ENCODE measurements around the gene TRPM2. TPM values are rescaled to one million over a fixed set of nuclear protein-coding genes. Genes with fewer than 3 reads are reported as not detected.

TRPM2 gene
- total and polyA plus RNA-seq, 2 of the 13 experiments (the other 11 are each of a cell fraction or from before 2014, with no cell fraction given), result 0.07 to 0.20 TPM

DNA sequence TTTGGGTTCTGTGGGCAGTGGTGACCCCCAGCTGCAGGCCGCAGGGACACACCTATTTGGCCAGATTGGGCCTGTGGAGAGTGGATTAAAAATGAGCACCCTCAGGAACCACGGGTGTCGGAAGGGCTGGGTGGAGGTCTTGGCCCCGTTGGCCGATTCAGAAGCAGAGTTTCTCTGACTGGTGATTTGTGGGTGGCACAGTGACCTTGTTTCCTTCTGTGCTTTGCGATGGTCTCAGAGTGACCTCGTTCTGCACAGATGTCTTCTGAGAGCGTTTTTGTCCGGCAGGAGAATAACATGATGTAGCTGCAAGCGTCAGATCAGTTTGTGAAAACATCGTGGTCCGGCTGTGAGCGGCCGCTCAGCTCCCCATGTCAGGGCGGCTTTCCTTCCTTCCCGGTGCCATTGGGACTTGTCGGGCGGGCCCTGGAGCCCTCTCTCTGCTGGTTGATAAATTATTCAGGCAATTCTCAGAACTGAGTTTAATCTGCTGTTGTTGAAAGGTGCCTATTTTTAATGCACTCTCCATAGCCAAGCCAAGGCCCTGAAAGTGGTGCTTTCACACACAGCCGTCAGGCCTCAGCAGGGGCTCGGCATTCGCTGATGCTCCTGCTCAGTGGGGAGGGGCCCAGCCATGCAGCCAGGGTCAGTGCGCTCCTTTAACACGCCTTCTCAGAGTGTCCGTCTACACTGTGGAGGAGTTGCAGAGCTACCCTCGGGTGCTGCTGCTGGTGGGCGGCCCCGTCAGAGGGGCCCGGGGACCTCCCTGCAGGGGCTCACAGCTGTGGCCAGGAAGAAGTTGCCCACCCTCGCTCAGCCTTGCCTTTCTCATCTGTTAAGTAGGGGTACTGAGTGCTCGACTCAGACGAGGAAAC is 26.8 kb downstream of the TRPM2 start (continued):
- TF ChIP-seq ZNF747 (CRISPR knock-in tag; IDR thresholded peaks at IDR 0.05; ENCODE audit: borderline replicate concordance) (no peak), ZNF660 (CRISPR knock-in tag; IDR thresholded peaks at IDR 0.05; ENCODE audit: borderline replicate concordance, low read depth) (no peak), MTA1 (CRISPR knock-in tag; IDR thresholded peaks at IDR 0.05; ENCODE audit: borderline replicate concordance) (no peak), GTF2F1 (IDR thresholded peaks at IDR 0.05; ENCODE audit: low read length) (no peak), ZSCAN31 (CRISPR knock-in tag; IDR thresholded peaks at IDR 0.05; ENCODE audit: low read depth) (no peak), ZMYM3 (CRISPR knock-in tag; IDR thresholded peaks at IDR 0.05) (no peak), ZNF253 (CRISPR knock-in tag; IDR thresholded peaks at IDR 0.05; ENCODE audit: borderline replicate concordance) (no peak)

- TF ChIP-seq ZNF644 (CRISPR knock-in tag; IDR thresholded peaks at IDR 0.05; ENCODE audit: low read depth) (no peak), ZNF589 (CRISPR knock-in tag; conservative IDR thresholded peaks at IDR 0.05) (no peak), ZNF280B (CRISPR knock-in tag; IDR thresholded peaks at IDR 0.05; ENCODE audit: borderline replicate concordance) (no peak), ZNF660 (CRISPR knock-in tag; IDR thresholded peaks at IDR 0.05; ENCODE audit: borderline replicate concordance, low read depth) (no peak), POLR2G (IDR thresholded peaks at IDR 0.05; ENCODE audit: low read depth, low read length) (no peak), IRX3 (CRISPR knock-in tag; IDR thresholded peaks at IDR 0.05; ENCODE audit: borderline replicate concordance, low read depth) (no peak)
- DNase-seq (ENCODE audit: low spot score) (no peak), FAIRE-seq (no peak), ATAC-seq (no peak)
- H3K4me1 ChIP-seq (ENCODE audit: insufficient read depth, low read length), result no peaks in the 10 kb centered on the region
- WGBS (ENCODE audit: low lambda C conversion rate), result 30% methylated on average over 8 of the region's 10 CpGs
- no peaks in the 10 kb centered on the region for H4K20me1 ChIP-seq (ENCODE audit: insufficient read depth, low read length)
- no peak overlapping the region for H3K27ac ChIP-seq (ENCODE audit: extremely low read length, insufficient read depth, low read length)
- BruUV-seq (replicated peaks), result no TSS peak
- in situ Hi-C loops (cut with HindIII; ENCODE audit: extremely low pct_ligation_motif_present, low pct_unique_long_range_greater_than_20kb) (no loop called here), intact Hi-C loops (cut with micrococcal nuclease; ENCODE audit: unreplicated experiment) (no loop called here)
- no peak overlapping the region for H3K4me2 ChIP-seq (ENCODE audit: low read depth, low read length)
- H3K4me3 ChIP-seq (replicated peaks in 1 of 3; ENCODE audit: insufficient read depth in 1 of 3, low read depth in 2 of 3, low read length in 3 of 3), result no peak overlapping the region
- H3K9ac ChIP-seq (ENCODE audit: insufficient read depth, low read depth, low read length), result no peak overlapping the region
- peaks cover 14 to 49% of the 10 kb centered on the region in 2 experiments for H3K27me3 ChIP-seq (ENCODE audit: control insufficient read depth in 1 of 2, insufficient read depth in 2 of 2, low read length in 2 of 2)
- H2AFZ ChIP-seq (ENCODE audit: low read length), result no peak overlapping the region
- CTCF ChIA-PET (ENCODE audit: low intra/inter-chr PET ratio, low total read pairs), result no interaction called here
- H3K9me3 ChIP-seq (ENCODE audit: low read length), result peaks cover 16% of the 10 kb centered on the region
- no peaks in the 10 kb centered on the region for H3K36me3 ChIP-seq (replicated peaks in 1 of 2; ENCODE audit: control insufficient read depth in 1 of 2, insufficient read depth in 2 of 2, low read length in 2 of 2)
- no peaks in the 10 kb centered on the region for H3K79me2 ChIP-seq (ENCODE audit: insufficient read depth, low read length)
- POLR2A ChIA-PET, result no interaction called here
Measured at GRCh38 chr21:44380876-44381275, 27.5 kb downstream of the TRPM2 start.

All from HepG2 (cell line).